ENCODE results near the gene PSD2.

PSD2 gene

DNA sequence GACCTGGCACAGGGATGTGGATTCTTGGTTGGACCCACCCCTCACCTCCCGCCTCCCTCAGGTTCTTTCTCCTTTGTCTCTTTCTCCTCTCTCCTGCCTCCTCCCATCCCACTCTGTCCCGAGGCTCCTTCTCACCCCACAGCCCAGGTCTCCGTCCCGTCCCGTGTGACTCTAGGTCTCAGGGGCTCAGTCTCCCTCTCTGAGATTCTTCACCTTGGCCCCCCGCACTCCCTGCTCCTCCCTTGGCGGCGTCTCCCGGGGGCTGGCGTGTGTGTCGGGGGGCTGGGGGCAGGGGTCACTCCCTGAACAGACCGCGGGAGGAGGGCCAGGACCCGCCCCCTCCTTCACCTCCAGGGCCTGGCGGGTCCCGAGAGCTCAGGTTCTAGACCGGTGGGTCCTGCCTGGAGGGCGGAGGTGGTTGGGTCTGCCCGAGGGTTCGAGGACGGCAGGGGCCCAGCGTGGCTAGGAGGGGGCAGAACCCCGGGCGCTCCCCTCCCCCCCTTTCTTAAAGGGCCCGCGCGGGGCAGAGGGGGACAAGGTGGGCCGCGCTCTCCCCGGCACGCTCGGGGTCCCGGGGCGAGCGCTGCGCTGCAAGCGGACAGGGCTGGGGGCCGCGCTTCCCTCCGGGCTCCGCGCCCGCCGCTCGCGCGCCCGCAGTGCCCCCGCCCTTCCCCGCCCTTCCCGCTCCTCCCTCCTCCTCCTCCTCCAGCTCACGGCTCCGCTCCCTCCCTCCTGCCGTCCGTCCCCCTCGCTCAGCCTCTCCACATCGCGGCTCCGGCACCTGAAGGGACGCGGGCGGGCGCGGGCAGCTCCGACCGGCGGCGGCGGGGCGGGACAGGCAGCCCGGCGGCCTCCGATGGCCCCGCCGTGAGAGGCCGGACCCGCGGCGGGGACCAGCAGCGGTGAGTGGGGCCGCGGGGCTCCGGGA, at the start of gene PSD2:
Gene PSD2, plus strand, starts transcription at position 735 of the 928 bp plus-strand sequence. CDS start 13,633 bp downstream, outside the sequence.
- DNase-seq (ENCODE audit: low read depth in 2 of 2): peak in 1 of 2 donors; percentile 21

DNA sequence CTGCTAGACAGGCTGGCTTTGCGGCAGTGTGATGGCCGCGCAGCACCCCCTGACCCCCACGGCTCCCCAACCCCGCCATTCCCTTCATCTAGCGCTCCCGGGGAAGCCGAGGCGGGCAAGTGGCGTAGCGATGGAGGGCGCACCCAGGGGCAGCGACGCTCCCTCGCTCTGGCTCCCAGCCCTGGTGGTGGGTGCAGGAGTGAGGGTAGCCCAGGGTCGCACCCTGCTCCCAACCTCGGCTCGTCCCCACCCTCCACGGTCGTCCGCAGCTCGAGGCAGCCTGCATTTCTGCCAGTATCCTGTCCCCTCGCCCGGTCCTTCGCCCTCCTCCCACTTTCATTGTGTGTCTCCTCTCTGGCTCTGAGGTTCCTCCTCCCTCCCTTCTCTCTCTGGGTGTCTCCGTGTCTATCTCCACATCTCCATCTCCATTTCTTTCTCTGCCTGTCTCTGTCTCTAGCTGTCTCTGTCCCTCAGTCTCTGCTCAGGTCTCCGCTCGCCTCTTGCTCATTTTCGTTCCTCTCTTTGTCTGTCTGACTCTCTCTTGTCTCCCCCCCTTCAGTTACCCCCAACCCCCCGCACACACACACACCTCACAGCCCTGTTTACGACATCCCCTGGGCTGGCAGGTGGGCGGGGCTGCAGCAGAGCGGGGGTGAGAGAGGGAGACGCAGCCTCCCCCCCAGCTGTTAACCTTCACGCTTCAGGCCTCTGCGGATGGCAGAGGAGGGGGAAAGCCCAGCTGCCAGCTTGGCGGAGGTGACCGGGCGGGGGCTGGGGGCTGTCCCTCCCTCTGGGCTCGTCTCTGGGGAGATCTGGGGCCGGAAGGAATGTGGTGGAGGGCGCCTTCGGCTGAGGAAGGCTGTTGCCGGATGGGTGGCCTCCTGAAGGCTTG, 48.7 kb upstream of the PSD2 start:
- peak; percentile 61 to 80 for DNase-seq (ENCODE audit: low read depth in 2 of 2)

DNA sequence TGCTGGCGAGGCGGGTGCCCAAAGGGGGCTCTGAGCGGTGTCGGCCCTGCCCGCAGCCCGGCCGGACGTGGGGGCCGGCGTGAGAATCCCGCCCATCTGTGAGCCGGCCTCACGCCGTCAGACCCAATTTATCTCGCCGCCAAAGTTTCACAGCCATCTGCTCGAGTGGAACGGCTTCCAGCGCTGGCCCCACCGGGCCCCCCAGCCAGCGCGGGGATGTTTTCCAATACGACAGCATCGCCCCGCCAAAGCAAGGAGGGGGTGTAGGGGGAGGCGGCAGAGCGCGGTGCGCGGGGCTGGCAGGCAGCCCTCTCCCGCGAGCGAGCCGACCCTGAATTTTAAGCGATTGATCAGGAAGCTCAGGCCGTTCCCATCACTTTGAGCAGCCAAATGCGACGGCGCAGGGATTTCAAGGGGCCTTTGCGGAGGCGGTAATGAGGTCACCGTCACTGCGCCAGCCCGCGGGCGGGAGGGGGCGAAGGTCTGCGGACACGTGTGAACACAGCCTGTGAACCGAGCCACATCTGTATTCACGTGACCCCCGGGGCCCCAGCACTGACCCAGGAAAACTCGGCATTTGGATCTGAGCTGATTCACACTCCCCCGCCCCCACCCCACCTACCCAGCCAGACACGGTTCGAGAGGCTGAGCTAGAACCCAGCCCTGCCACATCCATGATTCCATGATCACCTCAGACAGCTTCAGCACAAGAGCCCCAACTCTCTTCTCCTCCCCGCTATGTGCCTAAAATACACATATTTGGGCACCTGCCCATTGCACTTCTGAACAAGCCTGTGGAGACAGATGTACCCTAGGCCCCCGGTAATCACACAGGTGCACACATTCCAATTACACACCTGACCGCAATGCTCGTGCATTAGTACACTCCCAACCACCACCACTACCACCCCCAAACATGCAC, 47.8 kb upstream of the PSD2 start:
- peak in 1 of 2 donors; percentile 50 for DNase-seq (ENCODE audit: low read depth in 2 of 2)

DNA sequence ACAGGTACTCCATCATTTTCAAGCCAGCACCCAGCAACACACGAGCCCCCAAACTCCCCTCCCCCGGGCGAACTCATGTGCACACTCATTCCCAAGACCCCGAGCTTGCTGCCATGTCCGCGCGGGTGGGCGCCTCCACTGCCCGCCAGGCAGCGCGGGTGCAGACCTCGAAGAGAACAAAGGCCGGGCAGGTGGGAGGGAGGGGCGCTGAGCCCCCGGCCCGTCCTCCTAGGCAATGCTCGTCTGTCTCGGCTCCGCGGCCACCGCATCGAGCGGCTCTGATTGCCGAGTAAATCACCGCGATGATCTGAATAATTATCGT, 47.1 kb upstream of the PSD2 start:
- DNase-seq (ENCODE audit: low read depth in 2 of 2): no peak

DNA sequence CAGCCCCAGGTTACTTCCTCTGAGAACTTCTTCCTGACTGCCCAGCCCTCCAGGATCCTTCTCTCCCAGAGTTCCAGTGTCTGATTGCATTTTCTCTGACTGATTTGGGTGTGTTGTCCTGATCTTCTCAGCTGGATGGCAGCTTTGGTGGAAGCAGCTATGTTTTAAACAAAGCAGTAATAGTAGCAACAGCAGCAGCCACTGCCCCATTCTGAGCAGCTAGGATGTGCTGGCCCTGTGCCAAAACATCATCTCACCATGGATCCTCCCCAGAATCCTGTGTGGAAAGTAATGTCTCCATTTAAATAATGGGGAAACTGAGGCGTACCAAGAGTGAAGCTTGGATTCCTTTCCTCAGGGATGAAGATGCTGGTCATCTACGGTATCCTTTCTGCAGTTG, 46.4 kb upstream of the PSD2 start:
- no peak for DNase-seq (ENCODE audit: low read depth in 2 of 2)

DNA sequence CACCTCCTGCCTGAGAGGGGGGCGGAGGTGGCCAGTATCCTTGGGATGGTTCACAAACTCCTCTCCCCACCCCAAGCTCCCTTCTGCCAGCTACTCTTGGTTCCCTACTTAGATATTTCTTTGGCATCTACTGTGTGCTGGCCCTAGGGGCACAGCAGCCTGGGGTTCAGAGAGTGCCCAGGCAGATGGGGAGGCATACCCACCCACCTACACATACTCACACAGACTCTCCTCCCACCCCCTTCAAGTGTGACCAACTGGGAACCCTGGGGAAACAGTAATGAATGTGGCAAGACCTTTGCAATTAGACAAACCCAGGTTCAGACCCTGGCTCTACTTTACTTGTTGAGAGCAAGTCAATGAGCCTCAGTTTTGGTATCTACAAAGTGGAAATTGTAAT, 44.4 kb upstream of the PSD2 start:
- DNase-seq (ENCODE audit: low read depth in 2 of 2): no peak

DNA sequence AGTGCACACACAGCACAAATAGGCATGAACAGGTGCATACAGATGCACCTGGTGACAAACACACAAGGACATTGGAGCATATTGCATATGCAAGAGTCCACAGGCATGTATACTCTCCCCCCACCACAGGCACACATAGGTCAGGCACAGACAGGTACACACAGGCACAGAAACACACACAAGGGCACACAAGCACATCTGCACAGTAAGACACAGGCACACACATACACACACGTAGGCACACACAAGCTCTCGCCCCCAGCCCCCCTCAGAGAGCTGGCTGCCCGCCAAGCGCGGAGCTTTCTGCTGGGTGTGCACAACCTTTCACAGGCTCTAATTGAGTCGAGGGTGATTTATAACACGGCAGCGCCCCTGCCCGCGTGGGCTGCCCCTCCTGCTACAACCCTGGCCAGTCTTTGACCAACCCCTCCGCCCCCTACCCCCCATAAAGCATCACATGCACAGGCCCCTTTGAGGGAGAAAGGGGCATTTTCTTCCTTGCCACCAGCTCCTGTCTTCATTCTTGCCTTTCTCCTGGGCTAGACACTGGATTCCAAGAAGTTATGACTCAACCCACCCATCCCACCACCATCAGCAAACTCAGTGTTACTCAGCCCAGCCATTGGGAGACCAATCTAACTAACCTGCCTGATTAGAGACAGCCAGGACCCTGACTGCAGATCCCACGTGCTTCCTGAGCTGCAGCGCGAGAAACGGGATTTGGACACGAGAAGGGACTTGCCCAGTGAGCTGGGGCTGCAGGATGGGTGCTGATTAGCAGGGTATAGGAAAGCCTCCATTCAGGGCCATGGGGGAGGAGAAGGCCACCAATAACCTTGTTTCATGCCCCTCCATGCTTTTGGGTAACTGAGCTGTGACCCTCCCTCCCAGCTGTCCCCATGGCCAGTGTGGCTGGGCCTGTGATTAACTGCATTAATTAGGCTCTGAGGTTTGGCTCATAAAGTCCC, 42.8 kb upstream of the PSD2 start:
- DNase-seq (ENCODE audit: low read depth in 2 of 2): no peak

DNA sequence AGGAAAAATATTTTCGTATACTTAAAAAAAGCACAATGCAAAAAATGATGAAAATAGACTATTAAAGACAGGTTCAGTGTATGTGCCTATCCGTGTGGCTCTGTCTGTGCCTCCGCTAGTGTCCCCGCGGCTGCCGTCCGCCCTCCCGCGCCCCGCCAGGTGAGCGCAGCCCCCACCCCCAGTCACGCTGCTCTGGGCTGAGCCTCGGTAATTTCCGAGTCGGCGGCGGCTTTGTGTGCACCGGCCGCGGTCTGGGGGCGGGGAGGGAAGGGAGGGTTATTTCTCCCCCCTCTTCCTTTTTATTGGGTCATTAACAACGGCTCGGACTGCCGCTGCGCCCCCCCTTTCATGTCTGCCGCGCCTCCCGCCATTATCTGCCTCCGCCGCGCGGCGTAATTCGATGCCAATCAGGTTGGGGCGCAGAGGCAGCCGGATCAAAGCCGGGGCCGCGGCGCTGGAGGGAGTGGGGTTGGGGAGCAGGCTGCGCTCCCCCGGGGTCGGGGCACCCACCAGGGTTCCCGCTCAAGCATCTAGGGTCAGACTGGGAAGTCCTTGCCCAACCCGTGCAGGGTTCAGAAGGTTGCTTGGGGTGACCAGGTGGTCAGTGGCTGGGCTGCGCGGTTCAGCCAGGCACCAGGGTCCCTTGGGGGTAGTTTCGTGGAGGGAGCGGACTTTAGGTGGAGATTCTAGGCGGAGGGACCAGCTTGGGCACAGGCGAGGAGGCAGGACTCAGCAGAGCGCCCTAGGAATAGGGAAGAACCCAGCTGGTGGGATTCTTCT, 39.5 kb upstream of the PSD2 start:
- DNase-seq (ENCODE audit: low read depth in 2 of 2): no peak

DNA sequence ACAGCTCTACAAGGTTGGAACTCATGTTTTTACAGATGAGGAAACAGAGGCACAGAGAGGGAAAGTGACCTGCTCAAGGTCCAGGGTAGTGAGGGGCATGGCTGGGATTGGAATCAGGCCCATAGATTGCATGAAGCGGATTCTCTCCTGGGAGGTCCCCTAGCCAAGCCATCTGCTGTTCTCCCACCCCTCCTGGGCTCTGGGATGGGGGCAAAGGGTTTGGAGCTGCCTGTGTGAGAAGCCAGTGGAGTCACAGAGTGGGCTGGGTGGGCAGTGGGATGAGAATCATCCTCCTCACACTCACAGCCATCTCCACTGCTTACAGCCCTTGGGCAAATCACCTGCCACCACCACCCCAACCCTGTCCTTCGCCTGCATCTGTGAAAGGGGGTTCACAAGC, 38.6 kb upstream of the PSD2 start:
- no peak for DNase-seq (ENCODE audit: low read depth in 2 of 2)

DNA sequence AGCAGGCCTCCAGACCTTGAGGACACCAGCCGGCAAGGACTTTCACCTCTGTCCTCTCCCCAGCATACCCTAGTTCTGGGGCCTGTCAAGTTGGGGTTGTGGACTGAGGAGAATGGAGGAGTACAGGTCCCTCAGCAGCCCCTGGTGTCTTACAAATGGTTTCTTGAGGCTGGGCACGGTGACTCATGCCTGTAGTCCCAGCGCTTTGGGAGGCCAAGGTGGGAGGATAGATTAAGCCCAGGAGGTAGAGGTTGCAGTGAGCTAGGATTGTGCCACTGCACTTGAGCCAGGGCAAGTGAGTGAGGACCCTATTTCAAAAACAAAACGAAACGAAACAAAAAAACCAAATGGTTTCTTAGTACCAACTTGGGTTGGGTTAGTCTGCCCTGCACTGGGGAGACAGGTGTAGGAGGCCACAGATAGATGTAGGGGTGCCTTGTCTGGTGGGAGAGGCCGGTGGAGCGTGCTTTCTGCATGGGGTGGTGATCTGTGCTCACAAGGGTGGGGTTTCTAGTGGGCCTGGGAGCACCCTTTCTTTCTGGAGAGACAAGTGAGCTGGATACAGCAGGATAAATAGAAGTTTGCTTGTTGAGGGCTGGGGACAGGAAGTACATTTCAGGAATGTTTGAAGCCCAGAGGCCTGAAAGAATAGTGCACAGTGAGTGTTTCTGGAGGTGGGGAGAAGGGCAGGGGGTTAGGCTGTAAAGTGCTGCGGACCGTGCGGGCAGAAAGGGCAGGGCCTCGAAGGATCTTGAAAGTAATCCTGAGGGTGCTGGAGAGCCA, 37.7 kb upstream of the PSD2 start:
- DNase-seq (ENCODE audit: low read depth in 2 of 2): no peak

DNA sequence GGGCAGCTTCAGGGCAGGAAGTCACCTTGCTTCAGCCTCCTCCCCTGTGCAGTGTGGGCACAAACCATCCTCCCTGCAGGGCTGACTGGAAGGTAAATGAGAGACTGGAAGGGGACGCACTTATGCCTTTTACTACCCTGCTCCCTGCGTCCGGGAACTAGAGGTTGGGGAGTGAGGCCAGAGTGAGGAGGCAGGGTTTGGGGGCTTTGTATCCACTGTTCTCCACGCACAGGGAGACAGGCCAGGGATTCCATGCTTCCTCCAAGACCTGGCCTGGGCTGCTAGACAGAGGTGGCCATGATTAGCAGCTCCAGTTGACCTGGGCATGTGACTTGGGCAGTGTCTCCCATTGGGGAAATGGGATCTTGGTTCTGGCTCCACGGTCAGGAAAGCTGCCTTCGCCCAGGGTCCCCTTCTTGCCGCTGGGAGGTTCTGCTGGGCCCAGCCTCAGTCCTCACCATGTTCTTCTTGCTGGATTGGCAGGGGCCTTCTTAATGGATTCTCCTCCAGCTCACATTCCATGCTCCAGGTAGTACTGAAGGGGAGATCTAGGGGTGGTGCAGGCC, 37.0 kb upstream of the PSD2 start:
- no peak for DNase-seq (ENCODE audit: low read depth in 2 of 2)

DNA sequence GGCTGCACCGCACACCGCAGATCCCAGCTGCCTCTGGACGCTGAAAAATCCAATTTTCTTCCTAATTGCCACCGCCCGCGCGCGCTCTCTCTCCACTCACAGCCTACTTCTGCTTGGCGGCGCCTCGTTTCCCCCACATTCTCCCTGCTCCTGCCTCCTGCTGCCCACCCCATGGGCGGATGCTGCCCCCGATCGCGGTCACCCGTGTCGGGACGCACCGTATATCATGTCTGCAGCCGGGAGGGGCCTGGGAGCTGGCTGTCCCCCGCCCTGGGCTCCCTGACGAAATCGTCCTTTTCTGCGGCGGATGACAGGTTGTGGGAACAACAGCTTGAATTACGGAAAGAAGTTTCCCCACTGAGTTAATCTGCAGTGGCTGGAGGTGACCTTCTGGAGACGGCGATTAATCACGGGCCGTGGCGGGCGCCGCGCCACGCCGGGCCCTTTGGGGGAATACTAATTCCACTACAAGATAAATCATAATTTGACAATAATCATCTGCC, 36.3 kb upstream of the PSD2 start:
- no peak for DNase-seq (ENCODE audit: low read depth in 2 of 2)

DNA sequence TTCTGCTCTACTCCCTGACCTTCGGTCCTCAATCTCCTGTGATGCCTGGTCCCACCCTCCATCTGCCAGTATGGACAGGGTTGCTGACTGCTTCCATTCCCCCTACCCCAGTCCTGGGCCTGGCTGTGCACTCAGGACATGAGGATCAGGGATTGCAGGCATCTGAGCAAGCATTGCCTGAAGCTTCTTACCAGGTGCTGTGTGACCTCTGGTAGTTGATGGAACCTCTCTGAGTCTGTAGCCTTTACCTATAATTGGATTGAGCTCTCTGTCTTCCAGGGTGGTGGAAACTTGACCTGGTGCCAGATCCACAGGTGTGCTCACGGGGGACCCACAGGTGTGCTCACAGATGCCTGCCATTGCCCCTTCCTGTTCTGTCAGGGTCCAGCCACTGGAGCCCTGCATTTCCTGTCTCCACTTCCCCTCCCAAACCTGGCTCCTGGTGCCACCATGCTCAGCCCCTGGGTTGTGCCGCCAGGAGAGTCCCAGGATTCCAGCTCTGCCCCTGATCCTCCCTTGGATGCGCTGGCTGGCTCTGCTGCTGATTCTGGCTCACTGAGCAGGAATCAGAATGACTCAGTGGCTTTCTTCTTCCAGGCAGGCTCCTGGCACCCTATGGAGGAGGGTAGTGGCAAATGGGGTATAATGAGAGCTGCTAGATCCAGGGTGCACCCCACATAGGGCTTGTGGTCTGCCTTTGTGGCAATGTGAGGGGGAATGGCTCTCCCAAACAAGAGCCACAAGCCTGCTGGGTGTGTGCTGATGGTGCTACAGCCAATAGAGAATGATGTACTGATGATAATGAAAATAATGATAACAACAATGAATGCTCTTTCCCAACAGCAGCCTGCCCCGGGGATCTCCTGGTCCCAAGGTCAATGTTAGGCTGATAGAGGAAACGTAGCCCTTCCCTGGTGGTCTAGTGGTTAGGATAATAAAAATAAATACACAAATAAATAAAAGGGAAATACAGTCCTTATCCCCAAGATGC, 35.2 kb upstream of the PSD2 start:
- no peak for DNase-seq (ENCODE audit: low read depth in 2 of 2)

DNA sequence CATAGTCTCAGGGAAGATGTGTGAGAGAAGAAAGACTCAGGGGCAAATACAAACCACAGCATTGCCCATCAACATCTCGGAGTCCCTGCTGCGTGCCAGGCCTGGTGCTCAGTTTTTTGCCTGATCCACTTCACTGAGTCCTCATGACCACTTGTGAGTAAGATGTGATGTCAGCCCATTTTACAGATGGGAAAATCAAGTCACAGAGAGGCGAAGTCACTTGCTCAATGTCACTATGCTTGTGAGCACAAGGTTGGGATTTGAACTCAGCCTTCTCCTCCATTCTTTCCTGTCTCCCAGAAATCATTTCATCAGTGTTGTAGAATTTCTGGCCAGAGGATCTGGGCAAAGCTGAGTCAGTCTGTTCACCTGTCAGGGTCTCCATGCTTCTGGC, 34.6 kb upstream of the PSD2 start:
- DNase-seq (ENCODE audit: low read depth in 2 of 2): no peak

DNA sequence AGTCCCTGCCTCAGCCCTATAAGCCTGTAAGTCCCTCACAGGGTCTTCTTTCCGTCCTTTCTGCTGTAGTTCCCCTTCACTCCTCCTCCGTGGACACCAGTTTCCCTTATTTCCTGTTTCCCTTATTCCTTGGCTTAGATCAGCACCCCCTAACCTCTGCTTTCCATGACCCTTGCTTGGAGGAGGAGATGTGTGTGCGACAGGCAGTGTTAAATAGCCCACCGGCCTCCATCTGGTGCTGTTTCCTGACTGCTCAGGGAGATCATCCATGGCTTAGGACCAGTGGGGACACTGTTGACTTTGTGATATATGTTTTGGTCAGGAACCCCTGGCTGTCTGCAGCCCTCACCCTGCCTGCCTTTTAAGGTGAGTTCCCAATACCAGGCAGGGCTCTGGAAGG, 34.1 kb upstream of the PSD2 start:
- no peak for DNase-seq (ENCODE audit: low read depth in 2 of 2)

DNA sequence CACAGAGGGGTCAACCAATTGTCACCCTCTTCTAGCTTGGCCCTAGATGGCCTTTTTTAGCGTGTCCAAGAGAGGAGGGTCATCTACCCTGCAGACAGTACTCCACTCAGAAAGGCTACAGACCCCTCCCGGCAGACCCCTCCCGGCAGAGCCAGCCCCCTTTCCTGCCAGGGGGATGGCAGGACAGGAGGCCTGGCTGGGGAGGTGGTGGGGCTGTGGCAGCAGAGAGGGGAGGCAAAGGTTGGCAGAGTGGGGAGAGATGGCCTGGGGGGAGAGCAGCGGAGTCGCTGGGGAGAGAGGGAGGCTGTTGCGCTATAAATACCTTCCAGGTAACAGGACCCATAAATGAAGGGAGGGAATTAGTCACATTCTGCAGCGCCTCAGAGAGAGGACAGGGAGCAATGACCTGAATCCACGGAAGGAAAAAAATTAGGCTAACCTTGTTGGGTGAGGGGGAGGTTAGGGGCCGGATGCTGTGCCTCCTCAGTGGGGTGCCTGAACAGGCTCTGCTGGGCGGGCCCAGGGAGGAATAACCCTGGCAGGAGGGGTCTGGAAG, 32.9 kb upstream of the PSD2 start:
- no peak for DNase-seq (ENCODE audit: low read depth in 2 of 2)
